GM21526 (cell line): ENCODE measurements around the gene PTPRD.
"Not testable (repeated sequence)": the region's sequence is repeated elsewhere in the genome, so short reads cannot be mapped to it uniquely, and the experiment has no call there.

Experiments
- ATAC-seq: cut with Tn5 transposase; IDR thresholded peaks from one replicate; pipeline ENCODE4 v1.9.1; 2021; ENCODE audit warnings: moderate library complexity; ENCODE audit not compliant: unreplicated experiment, low FRiP score

The PTPRD gene

GRCh38 chr9:9556865-9557803 lies 1055.7 kb downstream of the PTPRD start:
- ATAC-seq: no peak

GRCh38 chr9:9552665-9553064 lies 1060.1 kb downstream of the PTPRD start:
- ATAC-seq: no peak

- no peak for ATAC-seq
Measured at GRCh38 chr9:9538766-9539165, 1074.0 kb downstream of the PTPRD start.

- no peak for ATAC-seq
Measured at GRCh38 chr9:9538356-9538755, 1074.4 kb downstream of the PTPRD start.

- no peak for ATAC-seq
Measured at GRCh38 chr9:9536523-9536922, 1076.3 kb downstream of the PTPRD start.

GRCh38 chr9:9523476-9524139 lies 1089.2 kb downstream of the PTPRD start:
- ATAC-seq: no peak

- ATAC-seq: no peak
Measured at GRCh38 chr9:9522406-9522805, 1090.4 kb downstream of the PTPRD start.

- ATAC-seq: no peak
Measured at GRCh38 chr9:9521033-9521779, 1091.6 kb downstream of the PTPRD start.

GRCh38 chr9:9504869-9505268 lies 1107.9 kb downstream of the PTPRD start:
- no peak for ATAC-seq

- ATAC-seq: no peak
Measured at GRCh38 chr9:9499546-9499945, 1113.3 kb downstream of the PTPRD start.

GRCh38 chr9:9498846-9499245 lies 1114.0 kb downstream of the PTPRD start:
- ATAC-seq: no peak

GRCh38 chr9:9498128-9498527 lies 1114.7 kb downstream of the PTPRD start:
- no peak for ATAC-seq

- ATAC-seq: no peak
Measured at GRCh38 chr9:9494336-9494735, 1118.5 kb downstream of the PTPRD start.

GRCh38 chr9:9492506-9492905 lies 1120.3 kb downstream of the PTPRD start:
- no peak for ATAC-seq

- ATAC-seq: no peak
Measured at GRCh38 chr9:9489183-9489582, 1123.6 kb downstream of the PTPRD start.

GRCh38 chr9:9483175-9483574 lies 1129.6 kb downstream of the PTPRD start:
- no peak for ATAC-seq

- no peak for ATAC-seq
Measured at GRCh38 chr9:9478741-9479140, 1134.1 kb downstream of the PTPRD start.

- no peak for ATAC-seq
Measured at GRCh38 chr9:9469271-9469670, 1143.5 kb downstream of the PTPRD start.

GRCh38 chr9:9441874-9442273 lies 1170.9 kb downstream of the PTPRD start:
- not testable (repeated sequence) for ATAC-seq

- no peak for ATAC-seq
Measured at GRCh38 chr9:9437641-9438040, 1175.2 kb downstream of the PTPRD start.

- ATAC-seq: not testable (repeated sequence)
Measured at GRCh38 chr9:9426454-9426853, 1186.3 kb downstream of the PTPRD start.
